PC-3 (cell line): ENCODE measurements around the gene FUT8. TPM values are rescaled to one million over a fixed set of nuclear protein-coding genes. Genes with fewer than 3 reads are reported as not detected.

Experiments
- ATAC-seq: fragments of 200-7000 bp; cut with Tn5 transposase; 2 replicates; pipeline ENCODE4 v1.9.1; 2020; ENCODE audit warnings: mild to moderate bottlenecking, moderate library complexity
- BruUV-seq: library from RNA; stranded (reverse); fragments of 400-500 nt; replicated peaks from 2 replicates; lab custom pipeline; 2021; lab: Mats Ljungman, UMichigan
- CTCF ChIA-PET: fragments of 300-600 bp; sonication (Branson Sonifier 250); formaldehyde crosslinking; loops from one replicate; lab custom pipeline; 2022; ENCODE audit warnings: antibody characterized with exemption; lab: Charles Lee
- POLR2A ChIA-PET: fragments of 300-600 bp; sonication (Branson Sonifier 250); formaldehyde crosslinking; loops from one replicate; lab custom pipeline; 2022; ENCODE audit warnings: antibody characterized with exemption; ENCODE audit not compliant: unreplicated experiment; lab: Charles Lee
- DNase-seq: peaks from one replicate; pipeline ENCODE4 v3.0.0-alpha.2; 2015
- H2AFZ ChIP-seq: fragments of 300-600 bp; sonication (generic); 2 replicates; pipeline ENCODE4 v1.6.0; 2016; ENCODE audit warnings: antibody characterized with exemption, low read length
- H3F3A ChIP-seq: fragments of 300-600 bp; sonication (generic); one replicate; pipeline ENCODE4 v1.6.0; 2017; ENCODE audit warnings: antibody characterized with exemption, low read length, control low read depth, mild to moderate bottlenecking; ENCODE audit not compliant: unreplicated experiment
- H3K27ac ChIP-seq: fragments of 300-600 bp; sonication (generic); 2 replicates; pipeline ENCODE4 v1.5.1; 2016; ENCODE audit warnings: mild to moderate bottlenecking, low read length
- H3K27me3 ChIP-seq: fragments of 300-600 bp; sonication (generic); 2 replicates; pipeline ENCODE4 v1.6.1; 2016; ENCODE audit warnings: low read length, mixed read lengths
- H3K36me3 ChIP-seq: fragments of 300-600 bp; sonication (generic); 2 replicates; pipeline ENCODE4 v1.6.1; 2016; ENCODE audit warnings: low read depth, mixed run types, low read length, mixed read lengths
- H3K4me1 ChIP-seq: fragments of 300-600 bp; sonication (generic); 2 replicates; pipeline ENCODE4 v1.5.1; 2016; ENCODE audit warnings: low read length; ENCODE audit not compliant: insufficient read depth
- H3K4me2 ChIP-seq: fragments of 300-600 bp; sonication (generic); 2 replicates; pipeline ENCODE4 v1.6.0; 2016; ENCODE audit warnings: low read length
- H3K4me3 ChIP-seq: fragments of 300-600 bp; sonication (generic); 2 replicates; pipeline ENCODE4 v1.5.1; 2016; ENCODE audit warnings: mild to moderate bottlenecking, low read length, mixed read lengths
- H3K79me2 ChIP-seq: fragments of 300-600 bp; sonication (generic); 2 replicates; pipeline ENCODE4 v1.6.1; 2017; ENCODE audit warnings: low read length, mixed read lengths
- H3K9ac ChIP-seq: fragments of 300-600 bp; sonication (generic); 2 replicates; pipeline ENCODE4 v1.6.0; 2016; ENCODE audit warnings: mild to moderate bottlenecking, low read length
- H3K9me2 ChIP-seq: fragments of 300-600 bp; sonication (generic); replicated peaks from 2 replicates; pipeline ENCODE4 v1.6.1; 2016; ENCODE audit warnings: mixed run types, low read length, mixed read lengths
- H3K9me3 ChIP-seq: fragments of 300-600 bp; sonication (generic); 2 replicates; pipeline ENCODE4 v1.6.1; 2016; ENCODE audit warnings: low read length, mixed read lengths
- H4K20me1 ChIP-seq: fragments of 300-600 bp; sonication (generic); 2 replicates; pipeline ENCODE4 v1.6.1; 2016; ENCODE audit warnings: low read length, mixed read lengths
- CTCF ChIP-seq: fragments of 300-600 bp; sonication (generic); conservative IDR thresholded peaks from 2 replicates; pipeline ENCODE4 v1.5.1; 2017; ENCODE audit warnings: antibody characterized with exemption, low read depth, mild to moderate bottlenecking, low read length
- EZH2 ChIP-seq: fragments of 300-600 bp; sonication (generic); IDR thresholded peaks from one replicate; pipeline ENCODE4 v1.6.1; 2017; ENCODE audit warnings: antibody characterized with exemption, mild to moderate bottlenecking, low read length; ENCODE audit not compliant: unreplicated experiment
- EZH2phosphoT487 ChIP-seq: fragments of 300-600 bp; sonication (generic); IDR thresholded peaks from 2 replicates; pipeline ENCODE4 v1.6.1; 2018; ENCODE audit warnings: mild to moderate bottlenecking, antibody characterized with exemption, low read length, borderline replicate concordance
- intact Hi-C: fragments of 100-400 bp; cut with micrococcal nuclease; formaldehyde crosslinking; loops from 2 replicates; pipeline ENCODE4 v1.9.0; 2023
- total RNA-seq: library from RNA; depleted of rRNA; stranded (reverse); fragments of >200 nt; gene quantifications from 2 replicates; pipeline ENCODE4 v1.2.3, GENCODE V29; 2014

FUT8 gene
- total RNA-seq, 1 experiment from 2014 or later, result 132 TPM

GRCh38 chr14:65487783-65488494, 75.4 kb downstream of the FUT8 start:
- H3K4me1 ChIP-seq, result peaks cover 11% of the 10 kb centered on the region
- POLR2A ChIA-PET, result interaction anchor here (0.6 to 0.8 kb wide), 2 partner anchors 75 to 382 kb away, joined by 3 to 12 read pairs; no protein-coding TSS in a partner anchor
- ATAC-seq (no peak), DNase-seq (no peak)
- CTCF ChIA-PET, result interaction anchor here (0.6 to 0.9 kb wide), 2 partner anchors 73 to 712 kb away, joined by 3 to 4 read pairs; no protein-coding TSS in a partner anchor
- BruUV-seq, result no TSS peak
- H3K27ac ChIP-seq, result no peak overlapping the region
- no peaks in the 10 kb centered on the region for H3K27me3 ChIP-seq
- TF ChIP-seq EZH2phosphoT487 (no peak), EZH2 (no peak), CTCF (no peak)
- H3K79me2 ChIP-seq, result peaks cover 99% of the 10 kb centered on the region
- H2AFZ ChIP-seq, result no peak overlapping the region
- no peak overlapping the region for H3K4me2 ChIP-seq
- no peaks in the 10 kb centered on the region for H3K9me3 ChIP-seq
- 0 out of 2 replicates have a peak, but pooled peaks cover 9% of the 10 kb centered on the region for H3K36me3 ChIP-seq
- no peak overlapping the region for H3K9ac ChIP-seq
- H3K9me2 ChIP-seq, result no peaks in the 10 kb centered on the region
- intact Hi-C loops, result no loop called here
- H3F3A ChIP-seq, result no peaks in the 10 kb centered on the region
- no peak overlapping the region for H3K4me3 ChIP-seq
- peaks cover 18% of the 10 kb centered on the region for H4K20me1 ChIP-seq

DNA sequence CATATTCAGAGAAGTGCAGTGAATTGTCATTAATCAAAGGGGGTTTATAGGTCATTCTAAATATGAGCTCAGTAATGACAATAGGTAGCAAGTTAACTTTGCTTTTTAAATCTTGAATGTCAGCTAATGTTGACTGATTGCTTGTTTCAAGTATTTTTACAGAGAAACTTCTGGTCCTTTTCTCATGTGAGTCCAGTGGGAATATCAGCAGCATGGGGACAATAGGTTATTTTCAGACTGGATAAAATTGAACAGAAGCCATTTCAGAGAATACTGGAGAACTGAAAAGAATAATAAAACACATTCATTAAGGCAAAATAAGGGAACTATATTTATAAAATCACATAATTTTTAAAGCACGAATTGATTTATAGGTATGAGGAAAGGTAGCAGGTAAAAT, 78.7 kb downstream of the FUT8 start:
- ATAC-seq, result no peak
- Histone ChIP-seq H3K9me2 (no peaks in the 10 kb centered on the region), H3K4me3 (no peak overlapping the region), H3K27me3 (no peaks in the 10 kb centered on the region), H3K9ac (no peak overlapping the region), H3K9me3 (no peaks in the 10 kb centered on the region), H3K36me3 (peaks cover 11% of the 10 kb centered on the region; the same call in 1 of the 2 replicates), H2AFZ (no peak overlapping the region), H3K27ac (no peak overlapping the region), H3K4me2 (no peak overlapping the region), H4K20me1 (peaks cover 10% of the 10 kb centered on the region), H3K4me1 (no peaks in the 10 kb centered on the region), H3K79me2 (peaks cover 95% of the 10 kb centered on the region), H3F3A (no peaks in the 10 kb centered on the region)
- DNase-seq, result no peak
- ChIA-PET POLR2A (no interaction called here), CTCF (no interaction called here)
- intact Hi-C loops, result no loop called here
- BruUV-seq, result no TSS peak
- TF ChIP-seq CTCF (no peak), EZH2phosphoT487 (no peak), EZH2 (no peak)

DNA sequence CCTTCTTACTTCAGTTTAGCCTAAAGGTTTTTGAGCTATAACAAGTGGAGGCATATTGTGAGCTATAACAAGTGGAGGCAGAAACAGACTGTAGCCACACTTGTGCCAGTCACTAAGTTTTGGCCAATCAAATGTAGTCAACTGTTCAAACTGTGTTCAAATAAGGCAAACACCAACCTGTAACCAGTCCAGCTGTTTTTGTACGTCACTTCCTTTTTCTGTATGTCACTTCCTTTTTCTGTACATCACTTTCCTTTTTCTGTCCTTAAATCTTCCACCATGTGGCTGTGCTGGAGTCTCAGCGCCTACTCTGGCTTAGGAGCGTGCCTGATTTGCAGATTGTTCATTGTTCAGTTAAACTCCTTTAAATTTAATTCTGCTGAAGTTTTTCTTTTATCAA, 79.7 kb downstream of the FUT8 start:
- POLR2A ChIA-PET, result no interaction called here
- Histone ChIP-seq H3K9ac (no peak overlapping the region), H3K27me3 (no peaks in the 10 kb centered on the region), H3K4me1 (peaks cover 7% of the 10 kb centered on the region), H3K36me3 (peaks cover 12% of the 10 kb centered on the region; the same call in 1 of the 2 replicates), H3K27ac (no peak overlapping the region), H3F3A (no peaks in the 10 kb centered on the region), H3K9me2 (no peaks in the 10 kb centered on the region), H2AFZ (no peak overlapping the region), H3K4me2 (no peak overlapping the region), H4K20me1 (peaks cover 10% of the 10 kb centered on the region), H3K4me3 (no peak overlapping the region), H3K79me2 (peaks cover 95% of the 10 kb centered on the region), H3K9me3 (no peaks in the 10 kb centered on the region)
- DNase-seq (no peak), ATAC-seq (no peak)
- BruUV-seq, result no TSS peak
- TF ChIP-seq EZH2, result no peak
- TF ChIP-seq CTCF, result no peak
- TF ChIP-seq EZH2phosphoT487, result no peak
- intact Hi-C loops, result no loop called here
- CTCF ChIA-PET, result no interaction called here
